Measurements from ENCODE around the gene REEP5. TPM values are rescaled to one million over a fixed set of nuclear protein-coding genes. Genes with fewer than 3 reads are reported as not detected.
"Not testable (repeated sequence)": the region's sequence is repeated elsewhere in the genome, so short reads cannot be mapped to it uniquely, and the experiment has no call there.

The REEP5 gene
- total and polyA plus RNA-seq, 8 donors = 18.8 to 102 (median 40.4) TPM

DNA sequence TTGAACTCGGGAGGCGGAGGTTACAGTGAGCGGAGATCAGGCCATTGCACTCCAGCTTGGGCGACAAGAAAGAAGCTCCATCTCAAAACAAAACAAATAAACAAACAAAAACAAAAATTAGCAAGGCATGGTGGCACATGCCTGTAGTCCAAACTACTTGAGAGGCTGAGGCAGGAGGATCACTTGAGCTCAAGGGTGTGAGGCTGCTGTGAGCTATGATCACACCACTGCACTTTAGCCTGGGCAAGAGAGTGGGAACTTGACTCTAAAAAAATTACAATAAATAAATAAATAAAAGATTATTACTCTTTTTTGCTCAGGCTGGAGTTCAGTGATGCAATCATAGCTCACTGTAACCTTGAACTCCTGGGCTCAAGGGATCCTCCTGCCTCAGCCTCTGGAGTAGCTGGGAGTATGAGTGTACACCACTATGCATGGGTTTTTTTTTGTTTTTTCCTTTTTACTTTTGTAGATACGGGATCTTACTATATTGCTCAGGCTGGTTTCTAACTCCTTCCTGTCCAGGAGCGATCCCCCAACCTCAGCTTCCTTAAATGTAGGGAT is 45.6 kb upstream of the REEP5 start:
- Histone ChIP-seq H3K27me3 (no peaks in the 10 kb centered on the region), H3K4me1 (peaks cover 0 to 12% (median 6%) of the 10 kb centered on the region in 4 donors), H3K9me3 (no peaks in the 10 kb centered on the region), H3K27ac (no peak overlapping the region), H3K36me3 (no peaks in the 10 kb centered on the region), H3K4me3 (no peak overlapping the region)
- 92 to 96% (median 96%) methylated on average over 6 of the region's 6 CpGs for WGBS, 5 donors
- intact Hi-C loops (cut with DNase I; ENCODE audit: low total_unique reads) = no loop called here
- no peak for TF ChIP-seq CTCF (IDR thresholded peaks at IDR 0.05)
- no peak for DNase-seq

- intact Hi-C loops (cut with DNase I; ENCODE audit: low total_unique reads) = no loop called here
- H3K4me1 ChIP-seq = peaks cover 0 to 15% (median 6%) of the 10 kb centered on the region in 4 donors
- no peak overlapping the region for H3K27ac ChIP-seq
- no peaks in the 10 kb centered on the region for H3K9me3 ChIP-seq
- no peak overlapping the region for H3K4me3 ChIP-seq
- DNase-seq = no peak
- H3K36me3 ChIP-seq = no peaks in the 10 kb centered on the region
- no peaks in the 10 kb centered on the region for H3K27me3 ChIP-seq
- WGBS, 5 donors = 88 to 91% (median 88%) methylated on average over 8 of the region's 8 CpGs
- TF ChIP-seq EP300 (IDR thresholded peaks at IDR 0.05) = no peak
- TF ChIP-seq CTCF (IDR thresholded peaks at IDR 0.05) = no peak
- no peak for TF ChIP-seq POLR2AphosphoS5 (IDR thresholded peaks at IDR 0.05)
- TF ChIP-seq POLR2A (IDR thresholded peaks at IDR 0.05) = no peak
Observed at GRCh38 chr5:112965733-112966306, 43.8 kb upstream of the REEP5 start.

DNA sequence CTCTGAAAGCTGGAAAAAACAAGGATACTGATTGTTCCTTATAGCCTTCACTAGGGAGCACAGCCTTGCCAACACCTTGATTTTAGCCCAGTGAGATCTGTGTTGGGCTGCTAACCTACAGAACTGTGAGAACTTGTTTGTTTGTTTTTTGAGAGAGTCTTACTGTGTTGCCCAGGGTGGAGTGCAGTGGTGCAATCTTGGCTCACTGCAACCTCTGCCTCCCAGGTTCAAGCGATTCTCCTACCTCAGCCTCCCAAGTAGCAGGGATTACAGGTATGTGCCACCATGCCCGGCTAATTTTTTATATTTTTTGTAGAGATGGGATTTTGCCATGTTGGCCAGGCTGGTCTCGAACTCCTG is 41.3 kb upstream of the REEP5 start:
- H3K4me1 ChIP-seq = peaks cover 11 to 38% (median 24%) of the 10 kb centered on the region in 4 donors
- H3K36me3 ChIP-seq; H3K9me3 ChIP-seq; H3K4me3 ChIP-seq; H3K27me3 ChIP-seq; intact Hi-C loops (cut with DNase I; ENCODE audit: low total_unique reads); DNase-seq: not testable (repeated sequence)
- WGBS, 5 donors = 76 to 95% (median 87%) methylated on average over 3 of the region's 3 CpGs
- peak overlapping the region in 3 of 5 donors; percentile 36 to 48 (median 36) for H3K27ac ChIP-seq

GRCh38 chr5:112960863-112961504 is 39.0 kb upstream of the REEP5 start:
- intact Hi-C loops (cut with DNase I; ENCODE audit: low total_unique reads) = no loop called here
- peaks cover 24 to 57% (median 37%) of the 10 kb centered on the region in 4 donors for H3K4me1 ChIP-seq
- H3K4me3 ChIP-seq = no peak overlapping the region
- no peaks in the 10 kb centered on the region for H3K9me3 ChIP-seq
- H3K36me3 ChIP-seq = no peaks in the 10 kb centered on the region
- no peak for TF ChIP-seq EP300 (IDR thresholded peaks at IDR 0.05)
- no peak for TF ChIP-seq POLR2AphosphoS5 (IDR thresholded peaks at IDR 0.05)
- no peak for TF ChIP-seq POLR2A (IDR thresholded peaks at IDR 0.05)
- TF ChIP-seq CTCF (IDR thresholded peaks at IDR 0.05) = no peak
- WGBS, 5 donors = 80 to 93% (median 88%) methylated on average over 6 of the region's 6 CpGs
- DNase-seq = no peak
- no peak overlapping the region for H3K27ac ChIP-seq
- H3K27me3 ChIP-seq = no peaks in the 10 kb centered on the region

- no peak for TF ChIP-seq POLR2AphosphoS5 (IDR thresholded peaks at IDR 0.05)
- no peak for TF ChIP-seq POLR2A (IDR thresholded peaks at IDR 0.05)
- TF ChIP-seq CTCF (IDR thresholded peaks at IDR 0.05) = no peak
- TF ChIP-seq EP300 (IDR thresholded peaks at IDR 0.05) = no peak
- DNase-seq = no peak
- 79 to 91% (median 91%) methylated on average over 1 of the region's 1 CpG for WGBS, 5 donors
- H3K4me1 ChIP-seq = peaks cover 24 to 57% (median 37%) of the 10 kb centered on the region in 4 donors
- intact Hi-C loops (cut with DNase I; ENCODE audit: low total_unique reads) = no loop called here
- H3K4me3 ChIP-seq = no peak overlapping the region
- no peaks in the 10 kb centered on the region for H3K9me3 ChIP-seq
- no peaks in the 10 kb centered on the region for H3K36me3 ChIP-seq
- no peaks in the 10 kb centered on the region for H3K27me3 ChIP-seq
- H3K27ac ChIP-seq = no peak overlapping the region
Observed at GRCh38 chr5:112960315-112960714, 38.3 kb upstream of the REEP5 start.

Data from stomach (tissue), 9 donors.